H1 (cell line): ENCODE results near the gene C4orf46. TPM values are rescaled to one million over a fixed set of nuclear protein-coding genes. Genes with fewer than 3 reads are reported as not detected.

Source experiments
- CTCF ChIA-PET: fragments of 300-600 bp; sonication (Branson Sonifier 250); formaldehyde crosslinking; loops from one replicate; lab custom pipeline; 2021; ENCODE audit not compliant: partially characterized antibody; lab: Charles Lee
- POLR2A ChIA-PET: fragments of 300-600 bp; sonication (Branson Sonifier 250); formaldehyde crosslinking; loops from one replicate; lab custom pipeline; 2021; ENCODE audit warnings: inconsistent platforms; ENCODE audit not compliant: partially characterized antibody; lab: Charles Lee
- DNase-seq, 2 experiments: peaks; one replicate each; pipeline versions ENCODE4 v3.0.0 to v3.0.0-alpha.2; 2010 to 2022; ENCODE audit warnings: low spot score in 2 of 2, low read depth in 1 of 2, mixed read lengths in 1 of 2
- FAIRE-seq: peaks from 2 replicates; lab custom pipeline; 2011; peaks lifted over from hg19 to GRCh38; lab: Jason Lieb, UNC
- H2AFZ ChIP-seq: 2 replicates; pipeline ENCODE4 v1.8.1; 2012; ENCODE audit warnings: low read length, inconsistent platforms
- H2AK5ac ChIP-seq: 2 replicates; pipeline ENCODE4 v1.6.1; 2013; ENCODE audit warnings: low read depth, low read length
- H2BK120ac ChIP-seq: replicated peaks from 2 replicates; pipeline ENCODE3; 2013; ENCODE audit warnings: low read depth, low read length, inconsistent platforms
- H2BK12ac ChIP-seq: 2 replicates; pipeline ENCODE4 v1.6.1; 2013; ENCODE audit warnings: low read depth, low read length
- H2BK15ac ChIP-seq: 2 replicates; pipeline ENCODE4 v1.6.1; 2013; ENCODE audit warnings: low read length
- H2BK20ac ChIP-seq: 2 replicates; pipeline ENCODE4 v1.6.1; 2013; ENCODE audit warnings: low read length
- H2BK5ac ChIP-seq: 2 replicates; pipeline ENCODE4 v1.6.1; 2013; ENCODE audit warnings: low read depth, low read length
- H3K14ac ChIP-seq: 2 replicates; pipeline ENCODE4 v1.6.1; 2013; ENCODE audit warnings: inconsistent platforms; ENCODE audit not compliant: insufficient read length
- H3K18ac ChIP-seq: 2 replicates; pipeline ENCODE4 v1.6.1; 2013; ENCODE audit warnings: low read length; ENCODE audit errors: extremely low read depth
- H3K23ac ChIP-seq: 2 replicates; pipeline ENCODE4 v1.6.1; 2013; ENCODE audit warnings: inconsistent platforms; ENCODE audit not compliant: insufficient read length
- H3K23me2 ChIP-seq: 2 replicates; pipeline ENCODE4 v1.6.1; 2013; ENCODE audit warnings: low read depth, low read length
- H3K27ac ChIP-seq: 2 replicates; pipeline ENCODE4 v1.6.1; 2011; ENCODE audit warnings: low read depth, low read length, inconsistent platforms
- H3K27me3 ChIP-seq, 4 experiments: replicated peaks in 1 of 4; 1 replicate in 1 of 4; 2 replicates in 3 of 4; pipeline versions ENCODE4 v1.6.1 to v1.8.1; 2011 to 2013; ENCODE audit warnings: low read length in 3 of 4, mild to moderate bottlenecking in 3 of 4, inconsistent platforms in 2 of 4, mixed read lengths in 2 of 4, moderate library complexity in 1 of 4; ENCODE audit not compliant: control insufficient read depth in 3 of 4, insufficient read depth in 3 of 4; ENCODE audit errors: extremely low read depth in 1 of 4
- H3K36me3 ChIP-seq, 4 experiments: 2 replicates each; pipeline versions ENCODE4 v1.6.1 to v1.8.1; 2011 to 2013; ENCODE audit warnings: mild to moderate bottlenecking in 4 of 4, low read length in 3 of 4, moderate library complexity in 2 of 4, control low read depth in 1 of 4, inconsistent platforms in 1 of 4; ENCODE audit not compliant: insufficient read depth in 4 of 4, control insufficient read depth in 2 of 4
- H3K4ac ChIP-seq: replicated peaks from 2 replicates; pipeline ENCODE3; 2013; ENCODE audit warnings: low read length, low read depth, mixed read lengths, inconsistent platforms; ENCODE audit not compliant: insufficient read length
- H3K4me1 ChIP-seq, 4 experiments: replicated peaks in 1 of 4; 1 replicate in 1 of 4; 2 replicates in 3 of 4; pipeline versions ENCODE4 v1.6.1 to v1.8.1; 2011 to 2013; ENCODE audit warnings: low read length in 3 of 4, inconsistent platforms in 2 of 4, mixed read lengths in 1 of 4; ENCODE audit not compliant: insufficient read depth in 4 of 4, control insufficient read depth in 3 of 4
- H3K4me2 ChIP-seq, 2 experiments: 2 replicates each; pipeline versions ENCODE4 v1.6.1 to v1.8.1; 2011 to 2013; ENCODE audit warnings: low read depth in 2 of 2, low read length in 2 of 2, control low read depth in 1 of 2, inconsistent platforms in 1 of 2, mild to moderate bottlenecking in 1 of 2; ENCODE audit not compliant: insufficient read depth in 1 of 2
- H3K4me3 ChIP-seq, 4 experiments: fragments of 200-600, 300-600 bp in 1 of 4; sonication (generic), shearing (Covaris generic), sonication (Bioruptor Twin) in 1 of 4; 2 replicates each; pipeline versions ENCODE4 v1.5.1 to v1.8.1; 2011 to 2016; ENCODE audit warnings: low read length in 4 of 4, low read depth in 3 of 4, control low read depth in 2 of 4, inconsistent platforms in 2 of 4, mild to moderate bottlenecking in 2 of 4, mixed read lengths in 1 of 4, moderate library complexity in 1 of 4; ENCODE audit not compliant: insufficient read depth in 2 of 4; ENCODE audit errors: extremely low read depth in 1 of 4
- H3K56ac ChIP-seq: replicated peaks from 2 replicates; pipeline ENCODE3; 2013; ENCODE audit warnings: low read depth, mild to moderate bottlenecking, mixed read lengths, low read length, inconsistent platforms; ENCODE audit not compliant: insufficient read length
- H3K79me1 ChIP-seq: 2 replicates; pipeline ENCODE4 v1.6.1; 2013; ENCODE audit warnings: low read depth, low read length, control low read depth
- H3K79me2 ChIP-seq, 2 experiments: 2 replicates each; pipeline versions ENCODE4 v1.6.1 to v1.8.1; 2012 to 2013; ENCODE audit warnings: low read length in 2 of 2, mild to moderate bottlenecking in 2 of 2, inconsistent platforms in 1 of 2; ENCODE audit not compliant: insufficient read depth in 2 of 2, control insufficient read depth in 1 of 2
- H3K9ac ChIP-seq, 4 experiments: replicated peaks in 1 of 4; 1 replicate in 1 of 4; 2 replicates in 3 of 4; pipeline versions ENCODE4 v1.6.1 to v1.8.1; 2011 to 2013; ENCODE audit warnings: low read depth in 3 of 4, low read length in 3 of 4, control low read depth in 2 of 4, mild to moderate bottlenecking in 2 of 4, moderate library complexity in 2 of 4, inconsistent platforms in 1 of 4; ENCODE audit errors: extremely low read depth in 1 of 4
- H3K9me3 ChIP-seq, 2 experiments: 2 replicates each; pipeline versions ENCODE4 v1.6.1 to v1.8.1; 2012 to 2013; ENCODE audit warnings: mild to moderate bottlenecking in 2 of 2, moderate library complexity in 2 of 2, control low read depth in 1 of 2, inconsistent platforms in 1 of 2, low read depth in 1 of 2, low read length in 1 of 2, mixed read lengths in 1 of 2; ENCODE audit not compliant: insufficient read depth in 2 of 2
- H4K20me1 ChIP-seq, 2 experiments: replicated peaks in 1 of 2; 2 replicates each; pipeline versions ENCODE3 to v1.8.1; 2011 to 2013; ENCODE audit warnings: inconsistent platforms in 2 of 2, low read length in 2 of 2, mild to moderate bottlenecking in 1 of 2; ENCODE audit not compliant: insufficient read depth in 2 of 2, control insufficient read depth in 1 of 2
- H4K5ac ChIP-seq: 2 replicates; pipeline ENCODE4 v1.6.1; 2013; ENCODE audit warnings: low read length, low read depth, mixed read lengths, inconsistent platforms; ENCODE audit not compliant: insufficient read length
- H4K8ac ChIP-seq: 2 replicates; pipeline ENCODE4 v1.8.0; 2013; ENCODE audit warnings: mild to moderate bottlenecking, moderate library complexity, low read length, inconsistent platforms; ENCODE audit not compliant: insufficient read depth; ENCODE audit errors: extremely low read depth
- H4K91ac ChIP-seq: replicated peaks from 2 replicates; pipeline ENCODE3; 2013; ENCODE audit warnings: low read length, mixed read lengths, inconsistent platforms; ENCODE audit not compliant: insufficient read length
- CTBP2 ChIP-seq: IDR thresholded peaks from 2 replicates; pipeline ENCODE4 v1.7.0; 2011; ENCODE audit warnings: borderline replicate concordance, mild to moderate bottlenecking, moderate library complexity, mixed read lengths, low read length; ENCODE audit not compliant: insufficient read depth, insufficient read length
- JUN ChIP-seq: IDR thresholded peaks from 2 replicates; pipeline ENCODE4 v1.6.1; 2011; ENCODE audit warnings: low read depth, mild to moderate bottlenecking, improper control_type of control experiment, low read length
- POU5F1 ChIP-seq: IDR thresholded peaks from 2 replicates; pipeline ENCODE4 v1.6.1; 2011; ENCODE audit warnings: low read depth, mild to moderate bottlenecking, low read length, moderate library complexity
- WGBS, 2 experiments: shearing (Covaris generic) in 1 of 2; methylation state at CpG; one replicate each; pipeline versions ENCODE4 v1.1.6 to v1.1.7; 2013 to 2015; ENCODE audit warnings: low lambda C conversion rate in 2 of 2, mixed read lengths in 2 of 2, inconsistent platforms in 1 of 2, low coverage in 1 of 2, missing lambda C conversion rate in 1 of 2; ENCODE audit not compliant: insufficient replicate concordance in 2 of 2, insufficient coverage in 1 of 2, insufficient read length in 1 of 2; ENCODE audit errors: extremely low coverage in 1 of 2, missing lambda C conversion rate in 1 of 2; 5-methylcytosine and 5-hydroxymethylcytosine counted together
- polyA plus RNA-seq, 7 experiments: library from polyadenylated mRNA; depleted of rRNA in 3 of 7; stranded (reverse) in 5 of 7; unstranded in 2 of 7; fragments of >200 nt in 5 of 7; fragments of 200-250 nt in 2 of 7; gene quantifications; 1 replicate in 5 of 7; 2 replicates in 1 of 7; 4 replicates in 1 of 7; pipeline versions ENCODE4 v1.2.1 to v1.2.3, GENCODE V29; 2011 to 2013; ENCODE audit warnings: missing spikeins in 2 of 7, mixed read lengths in 2 of 7
- total RNA-seq: library from RNA; stranded (reverse); fragmentation: NEBNext Ultra II Directional; extraction: Animal tissue kit (Norgen Biotek cat#: 25700); gene quantifications from 2 replicates; pipeline ENCODE4 v1.2.1, GENCODE V29; 2021

The C4orf46 gene
- total and polyA plus RNA-seq, 2 of the 8 experiments (the other 6 are each of a cell fraction or from before 2014, with no cell fraction given) = 19.8 to 28.6 TPM

DNA sequence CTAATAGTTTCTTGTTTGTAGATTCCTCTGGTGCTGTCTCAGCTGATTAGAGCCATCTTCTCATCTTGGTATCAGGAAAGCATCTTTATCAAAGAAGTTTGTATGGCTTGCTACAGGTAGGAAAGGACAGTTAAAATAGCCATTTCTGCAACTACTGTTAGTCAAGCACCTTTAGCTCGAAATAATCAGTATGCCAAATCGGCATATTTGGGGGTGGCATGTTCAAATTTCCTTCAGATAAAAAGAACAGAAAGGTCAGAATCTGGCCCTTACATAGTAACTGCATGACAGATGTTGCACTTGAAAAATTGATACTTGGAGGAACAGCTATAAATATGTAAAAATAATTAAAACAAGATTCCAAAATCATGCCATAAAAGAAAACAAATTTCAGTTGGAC, 4.8 kb downstream of the C4orf46 start:
- Histone ChIP-seq H2AK5ac (no peak overlapping the region), H3K79me1 (0 out of 2 replicates have a peak, but pooled peaks cover 3% of the 10 kb centered on the region), H3K27ac (no peak overlapping the region), H2BK120ac (no peak overlapping the region), H3K4me3 (no peak overlapping the region), H3K36me3 (peaks cover 0 to 15% (median 3%) of the 10 kb centered on the region in 4 experiments; a peak in 5 of 8 replicates), H2BK15ac (no peak overlapping the region), H4K91ac (no peak overlapping the region), H4K8ac (no peak overlapping the region), H3K18ac (no peak overlapping the region), H3K9ac (peak overlapping the region in 1 of 4 experiments; percentile 34; a peak in 1 of 7 replicates), H3K56ac (no peak overlapping the region), H3K79me2 (peaks cover 4 to 45% of the 10 kb centered on the region in 2 experiments), H2AFZ (no peak overlapping the region), H3K4me1 (no peaks in the 10 kb centered on the region; a peak in 1 of 7 replicates), H3K23me2 (peaks cover 7% of the 10 kb centered on the region; the same call in 1 of the 2 replicates), H3K23ac (no peak overlapping the region), H2BK5ac (no peak overlapping the region), H3K4ac (no peak overlapping the region), H4K20me1 (no peaks in the 10 kb centered on the region), H3K4me2 (no peak overlapping the region), H3K27me3 (no peaks in the 10 kb centered on the region), H2BK12ac (no peak overlapping the region), H3K9me3 (peaks cover 0 to 4% of the 10 kb centered on the region in 2 experiments; a peak in 1 of 4 replicates), H4K5ac (no peak overlapping the region), H3K14ac (no peak overlapping the region), H2BK20ac (no peak overlapping the region)
- 97% methylated on average over 2 of the region's 2 CpGs; no CpG with 5 or more reads in 1 of the 2 experiments for WGBS, 2 experiments
- ChIA-PET POLR2A (interaction anchor here (0.9 kb wide), 1 partner anchor 10 kb away, joined by 6 read pairs; no protein-coding TSS in a partner anchor), CTCF (interaction anchor here (0.8 to 3.4 kb wide), 4 partner anchors 9 to 797 kb away, joined by 3 to 26 read pairs (median 4); no protein-coding TSS in a partner anchor)
- DNase-seq (no peak), FAIRE-seq (no peak)
- TF ChIP-seq JUN (no peak), CTBP2 (no peak), POU5F1 (no peak)
